HUDEP-2 (cell line): ENCODE data around the gene CACFD1.
A peak's percentile ranks its signal among the peaks of the same experiment; 100 is the strongest.

Source experiments
- DNase-seq, 76 experiments: peaks; one replicate each; lab custom pipeline; 2025; ENCODE audit not compliant: unreplicated experiment in 76 of 76; lab: John Stamatoyannopoulos, UW

Gene CACFD1

DNA sequence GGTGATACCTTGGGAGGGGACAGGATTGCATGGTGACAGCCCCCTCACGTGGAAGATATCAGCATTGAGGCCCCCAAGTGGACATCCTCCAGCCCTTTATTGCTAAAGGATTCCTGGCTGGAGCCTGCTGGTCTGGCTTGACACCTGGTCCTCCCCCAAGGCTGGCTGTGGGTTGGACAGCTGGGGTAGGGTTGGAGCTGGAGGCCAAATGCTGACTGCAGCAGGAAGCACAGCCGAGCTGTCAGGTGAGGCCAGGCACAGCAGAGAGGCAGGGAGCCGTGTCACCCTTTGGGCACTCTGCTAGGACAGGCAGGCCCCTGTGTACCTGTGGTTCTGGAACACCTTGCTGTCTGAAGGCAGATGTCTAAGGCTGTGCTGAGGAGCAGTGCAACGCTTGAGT lies 2.2 kb downstream of the CACFD1 start:
- no peak for DNase-seq

DNA sequence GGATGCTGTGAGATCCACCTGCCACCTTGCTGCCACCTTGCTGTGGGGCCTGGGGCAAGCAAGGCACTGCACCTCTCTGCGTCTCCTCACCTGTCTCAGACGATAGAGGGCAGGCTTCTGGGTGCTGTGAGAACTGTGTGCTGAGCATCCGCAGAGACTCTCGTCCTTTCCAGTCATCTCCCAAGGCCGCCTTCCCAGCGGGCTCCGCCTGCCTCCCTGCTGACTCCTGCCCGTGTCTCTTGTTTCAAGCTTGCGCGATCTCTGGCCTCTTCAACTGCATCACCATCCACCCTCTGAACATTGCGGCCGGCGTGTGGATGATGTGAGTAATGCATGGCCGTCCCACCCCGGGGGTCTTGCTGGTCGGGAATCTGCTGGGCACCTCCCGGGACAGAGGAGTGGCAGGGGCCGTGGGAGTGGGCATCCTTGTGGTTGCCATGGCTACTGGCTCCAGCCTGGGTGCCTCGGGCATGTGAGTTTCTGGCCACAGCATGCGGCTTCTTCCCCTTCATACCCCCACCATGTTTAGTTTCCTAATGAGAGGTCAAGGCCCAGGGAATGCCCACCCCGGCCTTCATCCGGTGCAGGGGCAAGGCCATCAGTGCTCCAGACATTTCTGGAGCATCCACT lies 3.6 kb downstream of the CACFD1 start:
- DNase-seq: no peak

DNA sequence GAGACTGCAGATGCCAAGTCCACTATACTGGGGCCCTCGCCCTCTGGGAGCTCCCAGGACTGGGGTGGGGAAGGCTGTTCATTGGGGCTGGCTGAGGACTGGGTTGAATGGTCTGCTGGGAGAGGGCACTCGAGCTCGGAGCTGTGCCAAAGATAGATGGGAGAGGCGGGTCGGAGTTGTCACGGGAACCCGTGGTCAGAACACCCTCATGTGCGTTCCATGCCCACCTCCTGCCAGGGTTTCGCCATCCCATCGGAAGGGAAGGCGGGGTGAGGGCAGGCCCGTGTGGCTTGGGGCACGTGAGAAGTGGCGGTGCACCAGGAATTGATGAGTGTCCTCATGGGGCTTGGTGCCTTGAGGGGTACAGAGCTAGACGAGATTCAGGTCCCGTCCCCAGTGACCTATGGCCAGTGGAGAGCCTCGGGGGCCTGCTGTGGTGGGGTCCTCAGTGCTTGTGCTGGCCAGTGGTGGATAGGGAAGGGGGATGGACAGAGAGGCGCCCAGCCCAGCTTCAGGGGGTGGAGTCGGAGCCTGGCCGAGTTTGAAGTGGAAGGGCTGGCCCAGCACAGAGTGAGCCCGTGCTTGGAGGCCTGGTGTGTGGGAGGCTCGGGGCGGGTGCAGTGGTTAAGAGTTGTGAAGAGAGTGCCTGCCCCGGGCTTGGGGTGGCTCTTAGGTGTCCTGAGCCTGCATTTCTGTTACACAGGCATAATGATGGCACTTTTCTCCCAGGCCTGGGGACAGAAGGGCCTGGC lies 4.3 kb downstream of the CACFD1 start:
- peak in 63 of 76 experiments; percentile 18 to 86 (median 56) for DNase-seq

DNA sequence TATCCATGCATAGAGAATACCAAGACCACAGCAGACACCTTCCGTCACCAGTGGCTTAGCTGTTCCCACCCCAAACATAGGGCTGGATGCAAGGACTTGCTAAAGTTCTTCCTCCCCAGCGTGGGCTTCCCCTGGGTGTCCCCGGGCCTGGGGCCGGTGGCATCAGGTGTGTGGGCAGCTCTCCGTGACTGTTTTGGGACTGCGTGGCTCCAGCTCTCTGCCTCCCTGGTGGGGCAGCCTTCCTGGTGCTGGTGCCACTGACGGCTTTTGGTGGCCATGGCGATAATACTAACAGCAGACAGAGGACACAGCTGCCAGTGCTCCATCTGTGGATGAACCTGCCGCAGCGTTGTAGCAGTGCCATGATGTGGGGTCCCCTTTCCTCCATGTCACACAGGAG lies 4.9 kb downstream of the CACFD1 start:
- DNase-seq: no peak

DNA sequence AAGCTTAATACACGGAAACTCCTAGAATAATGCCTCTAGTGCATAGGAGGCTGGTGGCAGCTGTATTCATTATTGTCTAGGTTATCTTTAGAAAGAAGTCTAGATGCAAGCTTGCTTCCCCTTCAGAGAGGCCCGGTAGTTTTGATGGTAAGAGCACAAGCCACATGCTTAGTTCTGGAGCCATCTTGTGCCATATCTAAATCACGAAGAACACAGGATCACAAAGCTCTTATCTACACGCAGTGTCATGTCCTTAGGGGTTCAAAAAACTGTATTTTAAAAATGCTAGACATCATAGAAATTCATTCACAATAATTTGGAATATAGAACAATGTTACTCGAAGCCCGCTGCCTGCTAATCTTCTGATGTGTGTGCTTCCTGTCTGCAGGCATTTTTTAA lies 6.2 kb downstream of the CACFD1 start:
- DNase-seq: no peak

DNA sequence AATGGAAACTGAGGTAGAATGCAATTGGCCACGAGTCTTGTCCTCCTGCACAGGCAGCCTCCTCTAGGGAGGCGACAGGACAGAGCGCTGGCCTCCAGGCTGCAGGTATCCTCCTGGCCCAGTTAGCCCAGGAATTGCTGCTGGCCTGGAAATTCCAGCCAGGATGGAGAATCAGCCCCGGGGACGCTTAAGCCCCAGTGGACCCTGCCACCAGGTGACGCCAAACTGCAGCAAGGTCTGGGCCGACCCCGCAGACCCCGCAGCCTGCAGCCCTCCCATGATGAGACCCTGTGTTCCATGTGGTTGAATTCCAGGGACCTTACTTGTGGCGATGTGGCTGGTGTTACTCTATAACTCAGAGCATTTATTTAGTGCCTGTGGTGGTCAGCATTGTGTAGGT lies 7.3 kb downstream of the CACFD1 start:
- DNase-seq: no peak

DNA sequence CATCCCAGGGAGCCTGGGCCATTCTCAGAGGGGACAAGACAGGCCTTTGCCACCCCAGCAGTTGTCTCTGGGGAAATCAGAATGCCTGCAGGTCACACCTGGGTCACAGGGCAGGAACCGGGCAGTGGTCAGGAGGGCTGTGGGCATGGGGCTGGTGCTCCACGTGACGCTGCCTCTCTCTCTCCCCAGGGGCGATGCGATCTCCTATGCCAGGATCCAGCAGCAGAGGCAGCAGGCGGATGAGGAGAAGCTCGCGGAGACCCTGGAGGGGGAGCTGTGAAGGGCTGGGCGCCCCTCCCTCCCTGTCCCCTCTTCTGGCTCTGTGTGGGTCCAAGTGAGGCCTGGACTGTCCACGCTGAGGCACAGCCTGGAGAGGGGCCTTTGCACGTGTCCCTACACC lies 8.6 kb downstream of the CACFD1 start:
- DNase-seq: no peak

DNA sequence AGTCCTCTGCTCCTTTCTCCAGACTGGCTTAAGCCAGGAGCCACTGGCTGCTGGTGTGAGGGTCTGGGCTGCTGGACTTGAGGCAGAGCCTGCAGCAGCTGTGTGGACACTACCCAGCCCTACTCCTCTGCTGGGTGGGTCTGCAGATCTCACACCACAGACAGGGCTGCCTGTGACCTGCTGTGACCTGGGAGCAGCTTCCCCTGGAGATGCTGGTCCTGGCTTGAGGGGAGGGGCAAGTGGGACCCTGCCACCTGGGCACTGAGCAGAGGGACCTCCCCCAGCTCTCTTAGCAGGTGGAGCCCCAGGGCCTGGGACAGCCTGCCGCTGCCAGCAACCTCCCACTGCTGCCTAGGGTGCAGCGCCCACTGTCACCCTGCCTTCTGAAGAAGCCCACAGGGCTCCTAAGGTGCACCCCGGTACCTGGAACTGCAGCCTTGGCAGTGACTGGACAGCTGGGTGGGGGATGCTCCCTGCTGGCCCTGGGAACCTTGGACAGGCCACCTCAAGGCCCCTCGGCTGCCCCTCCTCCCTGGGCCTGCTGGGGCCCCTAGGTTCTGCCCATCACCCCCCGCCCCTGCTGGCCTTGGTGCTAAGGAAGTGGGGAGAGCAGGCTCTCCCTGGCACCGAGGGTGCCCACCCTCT lies 9.1 kb downstream of the CACFD1 start:
- DNase-seq: no peak

DNA sequence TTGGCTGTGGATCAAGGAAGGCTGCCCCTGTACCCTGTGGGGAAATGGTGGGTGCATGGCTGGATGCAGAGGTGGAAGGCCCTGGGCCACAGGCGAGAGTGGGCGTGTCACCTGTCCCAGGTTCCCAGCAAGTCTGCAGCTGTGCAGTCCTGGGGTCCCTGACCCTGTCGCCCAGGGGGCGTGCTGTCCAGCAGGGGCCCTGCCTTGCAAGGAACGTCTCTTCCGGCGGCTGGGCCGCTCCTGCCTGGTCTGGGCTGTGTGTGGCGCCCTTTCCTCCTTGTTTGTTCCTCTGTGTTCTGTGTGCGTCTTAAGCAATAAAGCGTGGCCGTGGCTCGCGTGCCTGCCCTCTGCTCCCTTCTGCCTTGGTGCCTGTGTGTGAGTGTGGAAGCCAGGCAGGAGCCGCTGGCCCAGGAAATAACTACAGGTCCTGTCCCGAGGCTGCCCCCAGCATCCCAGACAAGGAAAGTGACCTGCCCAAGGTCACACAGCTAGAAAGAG lies 10.7 kb downstream of the CACFD1 start:
- DNase-seq: no peak

DNA sequence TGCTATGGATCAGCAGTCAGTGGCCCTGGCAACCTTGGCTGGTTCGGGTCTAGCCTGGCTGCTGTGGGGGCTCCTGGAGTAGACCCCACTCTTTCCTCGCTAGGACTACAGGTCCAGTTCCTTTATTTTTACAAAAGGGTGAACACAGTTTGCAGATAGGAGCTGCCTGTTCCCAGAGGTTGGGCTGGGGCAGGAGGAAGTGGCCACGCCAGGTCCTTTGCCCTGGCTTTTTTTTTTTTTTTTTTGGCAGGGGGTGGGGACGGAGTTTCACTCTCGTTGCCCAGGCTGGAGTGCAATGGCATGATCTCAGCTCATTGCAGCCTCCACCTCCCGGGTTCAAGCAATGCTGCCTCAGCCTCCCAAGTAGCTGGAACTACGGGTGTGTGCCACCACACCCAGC lies 11.2 kb downstream of the CACFD1 start:
- DNase-seq: no peak

DNA sequence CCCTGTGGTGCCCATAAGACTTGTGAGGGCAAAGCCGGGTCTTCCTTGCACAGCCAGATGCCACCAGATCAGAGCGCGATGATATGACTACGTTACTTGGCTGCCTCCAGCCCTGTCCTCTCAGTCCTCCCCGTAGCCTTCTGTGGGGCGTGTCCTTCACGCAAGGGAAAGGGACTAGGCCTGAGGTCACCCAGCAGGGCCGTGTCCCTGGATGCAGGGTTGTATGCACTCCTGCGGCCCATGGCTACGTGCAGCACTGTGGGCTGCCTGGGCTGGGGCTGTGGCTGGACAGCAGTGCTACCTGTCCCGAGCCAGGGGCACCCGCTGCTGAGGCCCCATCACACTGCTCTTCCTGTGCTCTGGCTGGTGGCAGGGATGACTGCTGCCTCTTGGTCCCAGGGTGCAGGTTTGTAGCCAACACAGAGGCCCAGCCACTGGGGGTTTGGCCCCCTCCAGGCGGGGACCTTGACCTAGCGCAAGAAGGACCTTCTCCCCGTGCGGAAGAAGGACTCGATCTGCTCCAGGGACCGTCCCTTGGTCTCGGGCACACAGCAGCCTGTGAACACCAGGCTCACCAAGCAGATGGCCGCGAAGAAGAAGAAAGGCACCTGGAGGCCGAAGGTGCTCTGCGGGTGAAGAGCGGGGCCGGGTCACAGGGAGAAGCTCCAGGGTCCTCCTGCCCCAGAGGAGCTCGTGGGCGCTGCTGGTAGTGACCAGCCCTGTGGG lies 11.9 kb downstream of the CACFD1 start:
- no peak for DNase-seq

DNA sequence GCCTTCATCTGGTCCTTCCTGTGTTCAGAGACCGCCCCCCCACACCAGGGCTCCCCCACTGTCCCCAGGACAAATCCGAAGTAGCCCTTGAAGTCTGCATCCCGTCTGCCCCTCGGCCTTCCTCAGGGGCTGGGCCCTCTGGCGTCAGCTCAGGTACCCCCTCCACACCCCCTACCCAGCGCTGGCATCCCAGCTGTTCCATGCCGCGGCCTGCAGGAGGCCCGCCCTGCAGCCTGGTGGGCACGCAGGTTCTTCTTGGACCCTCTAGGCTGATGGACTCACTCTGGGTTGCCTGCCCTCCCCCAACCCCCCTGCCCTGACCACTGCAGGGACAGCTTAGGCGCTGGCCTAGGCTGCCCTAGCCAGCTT lies 12.5 kb downstream of the CACFD1 start:
- DNase-seq: no peak

DNA sequence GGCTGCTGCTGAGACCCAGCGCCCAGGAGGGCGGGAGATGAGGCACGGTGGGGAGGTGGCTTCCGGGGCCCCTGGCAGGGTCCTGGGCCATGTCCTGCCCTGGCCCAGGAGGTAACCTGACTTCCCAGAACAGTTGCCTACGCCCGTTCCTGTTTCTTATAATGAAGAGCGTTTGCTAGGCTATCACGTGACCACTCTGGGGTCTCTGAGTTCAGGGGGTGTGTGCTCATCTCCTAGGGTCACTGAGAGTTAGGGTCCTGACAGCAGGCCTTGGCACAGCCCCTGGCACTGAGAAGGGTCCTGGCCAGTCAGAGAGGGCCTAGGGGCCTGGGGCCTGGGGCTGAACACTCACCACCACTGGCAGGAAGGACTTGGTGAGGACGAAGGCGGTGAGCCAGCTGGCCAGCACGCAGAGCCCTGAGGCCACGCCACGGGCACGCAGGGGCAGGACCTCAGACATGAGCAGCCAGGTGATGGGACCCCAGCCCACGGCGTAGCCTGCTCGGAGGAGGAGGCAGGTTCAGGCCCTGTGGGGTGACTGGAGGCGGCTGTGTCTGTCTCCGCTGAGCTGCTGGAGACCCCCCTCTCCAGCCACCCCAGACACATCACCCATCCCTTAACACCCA lies 13.1 kb downstream of the CACFD1 start:
- no peak for DNase-seq

DNA sequence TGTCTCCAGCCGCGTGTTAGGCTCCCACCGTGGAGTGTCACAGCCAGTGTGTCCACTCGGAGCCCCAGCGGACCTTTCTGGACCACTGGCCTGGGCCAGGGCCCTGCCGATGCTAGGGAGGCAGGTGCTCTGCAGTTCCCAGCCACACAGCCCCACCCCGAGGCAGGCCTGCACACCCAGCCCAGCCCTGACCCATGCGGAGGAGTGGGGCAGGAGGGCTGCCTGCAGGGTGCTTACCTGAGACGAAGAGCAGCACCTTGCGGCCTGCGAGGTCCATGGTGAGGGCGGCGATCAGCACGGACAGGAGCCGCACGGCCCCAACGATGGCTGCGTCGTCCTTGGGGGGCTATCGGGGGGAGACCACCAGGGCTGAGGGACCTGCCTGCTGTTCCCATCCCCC lies 14.0 kb downstream of the CACFD1 start:
- no peak for DNase-seq

DNA sequence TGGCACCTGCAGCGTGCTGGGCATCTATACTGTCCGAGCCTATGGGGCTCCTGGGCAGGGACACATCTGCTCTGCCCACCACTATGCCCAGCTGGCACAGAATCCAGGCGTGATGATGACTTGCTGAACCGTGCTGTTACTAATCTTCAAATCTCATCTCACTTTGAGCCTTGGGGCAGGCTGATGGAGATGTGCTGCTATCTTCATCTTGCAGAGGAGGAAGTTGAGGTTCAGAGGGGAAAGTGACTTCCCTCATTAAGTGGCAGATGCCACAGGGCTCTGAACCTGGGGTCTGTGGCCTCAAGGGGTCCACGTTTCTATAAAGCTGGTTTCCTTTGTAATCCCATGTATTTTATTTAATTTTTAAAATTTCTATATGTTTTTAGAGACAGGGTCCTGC lies 14.4 kb downstream of the CACFD1 start:
- DNase-seq: peak in 18 of 76 experiments; percentile 6 to 48 (median 22)

DNA sequence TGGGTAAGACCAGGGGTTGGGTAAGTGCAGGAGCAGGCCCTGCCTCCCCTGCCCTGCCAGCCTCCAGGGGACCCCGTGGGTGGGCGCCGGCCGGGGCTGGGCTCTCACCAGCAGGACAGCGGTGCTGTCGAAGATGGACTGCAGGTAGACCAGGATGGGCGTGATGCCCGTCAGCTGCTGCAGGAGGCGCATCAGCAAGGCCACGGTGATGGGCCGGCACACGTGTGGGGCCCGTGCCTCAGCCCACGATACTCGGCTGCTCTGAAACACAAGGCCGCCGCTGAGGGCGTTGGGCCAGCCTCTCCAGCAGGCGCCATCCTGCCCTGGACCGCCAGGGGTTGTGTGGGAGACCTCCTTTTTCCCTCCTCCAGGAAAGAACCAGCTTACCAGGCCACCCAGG lies 15.1 kb downstream of the CACFD1 start:
- DNase-seq: no peak

DNA sequence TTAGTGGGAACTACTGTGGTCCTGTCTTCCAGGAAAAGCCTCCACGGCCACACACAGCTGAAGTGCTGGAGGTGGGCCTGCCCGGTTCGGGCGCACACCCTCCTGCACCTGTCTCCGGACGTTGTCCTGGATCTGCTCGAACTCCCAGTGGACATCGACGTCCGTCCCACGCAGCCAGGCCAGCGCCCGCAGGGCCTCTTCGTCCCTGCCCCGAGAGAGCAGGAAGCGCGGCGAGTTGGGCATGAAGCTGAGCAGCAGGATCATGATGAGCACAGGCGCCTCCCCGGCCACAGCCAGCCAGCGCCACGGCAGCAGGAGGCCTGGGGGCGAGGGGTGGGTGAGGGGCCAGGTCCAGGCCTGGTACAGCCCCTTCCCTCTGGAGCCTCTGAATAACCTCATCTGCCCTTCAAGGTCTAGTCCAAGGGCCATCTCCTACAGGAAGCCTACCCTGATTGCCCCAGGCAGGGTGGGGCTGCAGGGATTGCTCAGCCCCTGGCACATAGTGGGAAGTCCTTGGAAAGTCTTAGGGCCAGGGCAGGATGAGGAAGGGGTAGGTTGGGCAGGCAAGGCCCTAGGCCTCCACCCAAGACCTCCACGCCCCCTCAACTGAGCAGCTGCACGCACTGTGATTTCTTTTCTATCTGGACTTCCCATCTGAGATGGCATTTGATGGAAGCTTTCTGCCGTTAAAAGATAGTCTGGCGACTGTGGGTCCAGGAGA lies 15.7 kb downstream of the CACFD1 start:
- DNase-seq: no peak

DNA sequence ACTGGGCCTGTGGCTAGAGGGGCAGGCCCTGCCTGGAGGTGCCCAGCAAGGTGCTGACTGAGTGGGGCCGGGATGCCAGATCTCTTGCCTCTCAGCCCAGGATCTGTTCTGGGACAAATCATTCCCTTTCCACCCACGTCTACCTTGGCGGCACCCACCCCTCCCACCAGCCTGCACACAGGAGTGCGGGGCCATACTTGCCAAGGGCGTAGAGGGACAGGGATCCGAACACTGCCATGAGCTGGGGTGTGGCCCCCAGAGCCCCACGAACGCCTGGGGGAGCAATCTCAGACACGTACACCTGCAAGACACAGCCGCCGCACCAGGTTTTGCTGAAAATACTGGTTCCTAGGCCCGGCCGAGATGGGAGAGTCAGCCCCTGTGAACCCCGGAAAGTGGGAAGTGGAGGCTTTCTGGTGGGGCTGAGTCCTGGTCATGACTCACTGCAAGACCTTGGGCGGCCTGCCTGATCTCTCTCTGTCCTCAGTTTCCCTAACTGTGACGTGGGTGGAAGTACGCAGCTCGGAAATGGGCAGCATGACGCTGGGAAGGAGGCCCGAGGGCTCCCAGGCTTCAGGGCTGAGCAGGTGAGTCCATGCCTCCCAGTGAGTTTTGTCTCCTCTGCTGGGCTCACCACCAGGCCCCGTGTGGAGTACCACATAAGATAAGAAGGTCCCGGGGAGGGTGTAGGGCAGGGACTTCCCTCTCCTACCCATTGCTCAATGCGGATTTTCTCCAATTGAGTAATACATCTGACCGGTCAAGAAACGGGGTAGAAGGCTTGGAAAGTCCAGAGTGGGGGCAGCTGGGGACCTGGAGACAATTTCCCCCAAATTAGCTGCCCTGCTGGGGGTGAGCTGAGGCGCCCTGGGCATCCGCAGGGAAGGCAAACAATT lies 16.5 kb downstream of the CACFD1 start:
- DNase-seq: peak in 10 of 76 experiments; percentile 3 to 25 (median 10)

DNA sequence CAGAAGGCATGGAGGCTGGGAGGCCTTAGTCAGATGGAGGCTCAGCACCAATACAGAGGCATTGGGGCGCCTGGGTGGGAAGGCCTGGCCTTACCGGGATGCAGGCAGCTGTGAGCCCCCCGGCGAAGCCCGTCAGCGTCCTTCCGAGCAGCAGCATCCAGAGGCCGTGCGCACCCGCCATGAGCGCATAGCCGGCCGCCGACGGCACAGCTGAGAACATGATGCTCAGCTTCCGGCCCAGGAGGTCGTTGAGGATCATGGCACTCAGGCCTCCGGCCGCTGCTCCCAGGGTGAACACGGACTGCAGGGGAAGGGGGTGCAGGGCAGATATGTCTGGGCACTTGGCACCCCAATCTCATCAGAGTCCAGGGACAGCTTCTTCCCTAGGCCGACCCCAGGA lies 17.2 kb downstream of the CACFD1 start:
- DNase-seq: no peak
